ENCODE results near the gene FRK.

DNA sequence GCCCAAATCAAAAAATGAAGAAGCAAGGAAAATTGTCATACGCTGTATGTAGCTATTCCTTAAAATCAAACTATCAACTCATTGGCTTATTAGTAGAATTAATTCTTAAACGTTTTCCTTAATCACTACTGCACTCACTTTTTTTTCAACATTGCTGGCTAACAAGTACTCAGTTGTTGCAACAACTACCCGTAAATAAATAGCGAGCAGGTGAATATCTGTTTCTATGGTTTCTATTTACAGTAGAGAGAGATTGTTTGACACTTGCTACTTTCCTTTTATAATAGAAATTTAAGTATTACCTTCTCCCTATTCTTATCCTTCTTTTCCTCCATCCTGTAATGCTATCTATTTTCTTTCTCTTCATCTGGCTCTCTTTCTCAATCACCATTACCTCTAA is 25.1 kb downstream of the FRK start:
- TF ChIP-seq, protein P1, sequence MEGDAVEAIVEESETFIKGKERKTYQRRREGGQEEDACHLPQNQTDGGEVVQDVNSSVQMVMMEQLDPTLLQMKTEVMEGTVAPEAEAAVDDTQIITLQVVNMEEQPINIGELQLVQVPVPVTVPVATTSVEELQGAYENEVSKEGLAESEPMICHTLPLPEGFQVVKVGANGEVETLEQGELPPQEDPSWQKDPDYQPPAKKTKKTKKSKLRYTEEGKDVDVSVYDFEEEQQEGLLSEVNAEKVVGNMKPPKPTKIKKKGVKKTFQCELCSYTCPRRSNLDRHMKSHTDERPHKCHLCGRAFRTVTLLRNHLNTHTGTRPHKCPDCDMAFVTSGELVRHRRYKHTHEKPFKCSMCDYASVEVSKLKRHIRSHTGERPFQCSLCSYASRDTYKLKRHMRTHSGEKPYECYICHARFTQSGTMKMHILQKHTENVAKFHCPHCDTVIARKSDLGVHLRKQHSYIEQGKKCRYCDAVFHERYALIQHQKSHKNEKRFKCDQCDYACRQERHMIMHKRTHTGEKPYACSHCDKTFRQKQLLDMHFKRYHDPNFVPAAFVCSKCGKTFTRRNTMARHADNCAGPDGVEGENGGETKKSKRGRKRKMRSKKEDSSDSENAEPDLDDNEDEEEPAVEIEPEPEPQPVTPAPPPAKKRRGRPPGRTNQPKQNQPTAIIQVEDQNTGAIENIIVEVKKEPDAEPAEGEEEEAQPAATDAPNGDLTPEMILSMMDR (conservative IDR thresholded peaks at IDR 0.05; ENCODE audit: low read length), result no peak
- no peak for TF ChIP-seq EZH2phosphoT487 (IDR thresholded peaks at IDR 0.05; ENCODE audit: borderline replicate concordance, low read depth, low read length)

Data from OCI-LY7 (cell line).